ENCODE measurements around the gene RPS28.

DNA sequence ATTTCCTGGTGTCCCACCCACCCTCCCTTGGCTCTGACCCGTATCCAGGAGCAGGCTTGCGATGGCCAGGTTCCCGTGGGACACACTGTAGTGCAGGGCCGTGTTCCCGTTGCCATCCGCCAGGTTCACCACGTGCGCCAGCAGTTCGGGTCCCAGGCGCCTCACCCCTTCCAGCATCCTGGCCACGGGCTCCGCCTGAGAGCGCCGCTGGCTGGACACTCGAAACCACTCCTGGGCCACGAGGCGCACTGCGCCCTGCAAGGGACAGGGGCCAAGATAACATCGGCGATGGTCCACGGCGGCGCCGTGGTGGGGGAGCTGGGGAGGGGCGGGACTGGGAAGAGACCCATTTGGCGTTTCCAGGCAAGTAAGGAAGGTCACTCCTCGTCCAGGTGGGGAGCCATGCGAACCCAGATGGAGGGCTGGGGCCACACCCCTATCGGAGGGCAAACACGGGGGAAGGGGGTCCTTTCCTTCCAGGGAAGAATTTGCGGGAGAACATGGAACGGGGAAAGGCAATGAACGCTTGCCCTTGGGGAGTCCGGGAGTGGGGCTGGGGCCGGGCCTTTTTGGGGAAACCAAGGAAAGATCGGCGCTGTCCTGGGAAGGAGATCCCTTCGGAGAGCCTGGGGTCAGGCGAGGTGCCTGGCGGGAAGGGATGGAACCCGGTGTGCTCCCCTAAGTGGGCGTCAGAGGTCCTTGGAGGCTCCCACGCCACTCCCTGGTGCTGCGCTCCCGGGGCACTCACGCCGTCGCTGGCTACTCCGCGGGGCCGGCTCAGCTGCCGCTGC, 11.9 kb downstream of the RPS28 start:
- TF ChIP-seq, protein P1, sequence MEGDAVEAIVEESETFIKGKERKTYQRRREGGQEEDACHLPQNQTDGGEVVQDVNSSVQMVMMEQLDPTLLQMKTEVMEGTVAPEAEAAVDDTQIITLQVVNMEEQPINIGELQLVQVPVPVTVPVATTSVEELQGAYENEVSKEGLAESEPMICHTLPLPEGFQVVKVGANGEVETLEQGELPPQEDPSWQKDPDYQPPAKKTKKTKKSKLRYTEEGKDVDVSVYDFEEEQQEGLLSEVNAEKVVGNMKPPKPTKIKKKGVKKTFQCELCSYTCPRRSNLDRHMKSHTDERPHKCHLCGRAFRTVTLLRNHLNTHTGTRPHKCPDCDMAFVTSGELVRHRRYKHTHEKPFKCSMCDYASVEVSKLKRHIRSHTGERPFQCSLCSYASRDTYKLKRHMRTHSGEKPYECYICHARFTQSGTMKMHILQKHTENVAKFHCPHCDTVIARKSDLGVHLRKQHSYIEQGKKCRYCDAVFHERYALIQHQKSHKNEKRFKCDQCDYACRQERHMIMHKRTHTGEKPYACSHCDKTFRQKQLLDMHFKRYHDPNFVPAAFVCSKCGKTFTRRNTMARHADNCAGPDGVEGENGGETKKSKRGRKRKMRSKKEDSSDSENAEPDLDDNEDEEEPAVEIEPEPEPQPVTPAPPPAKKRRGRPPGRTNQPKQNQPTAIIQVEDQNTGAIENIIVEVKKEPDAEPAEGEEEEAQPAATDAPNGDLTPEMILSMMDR (IDR thresholded peaks at IDR 0.05), result no peak
- TF ChIP-seq POLR2A (IDR thresholded peaks at IDR 0.05), result no peak
